H9 (cell line): ENCODE measurements around the gene HTRA3. TPM values are rescaled to one million over a fixed set of nuclear protein-coding genes. Genes with fewer than 3 reads are reported as not detected.

Source experiments
- DNase-seq: peaks from one replicate; pipeline ENCODE4 v3.0.0-alpha.2; 2017
- H2AFZ ChIP-seq: one replicate; pipeline ENCODE4 v1.6.1; 2013; ENCODE audit warnings: mild to moderate bottlenecking, low read length, control low read depth, moderate library complexity
- H2AK5ac ChIP-seq: 2 replicates; pipeline ENCODE4 v1.6.1; 2013; ENCODE audit warnings: low read length, control low read depth, mixed read lengths; ENCODE audit not compliant: insufficient read length
- H2BK120ac ChIP-seq: one replicate; pipeline ENCODE4 v1.6.1; 2013; ENCODE audit warnings: low read depth, mild to moderate bottlenecking, low read length, control low read depth, inconsistent platforms; ENCODE audit not compliant: poor library complexity, severe bottlenecking
- H2BK12ac ChIP-seq: 2 replicates; pipeline ENCODE4 v1.6.1; 2013; ENCODE audit warnings: low read length, control low read depth, mixed read lengths, low read depth; ENCODE audit not compliant: insufficient read length
- H2BK15ac ChIP-seq: 2 replicates; pipeline ENCODE4 v1.6.1; 2013; ENCODE audit warnings: low read depth, low read length, control low read depth
- H2BK20ac ChIP-seq: one replicate; pipeline ENCODE4 v1.6.1; 2013; ENCODE audit warnings: low read depth, mild to moderate bottlenecking, low read length, control low read depth, inconsistent platforms; ENCODE audit not compliant: poor library complexity, severe bottlenecking
- H2BK5ac ChIP-seq: 2 replicates; pipeline ENCODE4 v1.6.1; 2013; ENCODE audit warnings: low read length, control low read depth, mixed read lengths; ENCODE audit not compliant: insufficient read length
- H3K14ac ChIP-seq: 2 replicates; pipeline ENCODE4 v1.6.1; 2013; ENCODE audit warnings: low read length, control low read depth; ENCODE audit not compliant: insufficient read depth
- H3K18ac ChIP-seq: 2 replicates; pipeline ENCODE4 v1.6.1; 2013; ENCODE audit warnings: low read depth, mild to moderate bottlenecking, mixed read lengths, low read length, control low read depth; ENCODE audit not compliant: insufficient read length
- H3K23ac ChIP-seq: 2 replicates; pipeline ENCODE4 v1.6.1; 2013; ENCODE audit warnings: low read length, control low read depth, mixed read lengths, low read depth; ENCODE audit not compliant: insufficient read length
- H3K23me2 ChIP-seq: 2 replicates; pipeline ENCODE4 v1.6.1; 2013; ENCODE audit warnings: low read depth, mild to moderate bottlenecking, mixed read lengths, low read length, control low read depth; ENCODE audit not compliant: insufficient read length, poor library complexity, severe bottlenecking
- H3K27ac ChIP-seq: 2 replicates; pipeline ENCODE4 v1.5.1; 2013; ENCODE audit warnings: low read length, control low read depth, mixed read lengths, low read depth; ENCODE audit not compliant: insufficient read length
- H3K27me3 ChIP-seq: 2 replicates; pipeline ENCODE4 v1.6.1; 2013; ENCODE audit warnings: low read length, control low read depth, inconsistent platforms; ENCODE audit not compliant: insufficient read depth
- H3K4ac ChIP-seq: 2 replicates; pipeline ENCODE4 v1.6.1; 2013; ENCODE audit warnings: low read depth, mild to moderate bottlenecking, control low read depth, inconsistent platforms, low read length, moderate library complexity
- H3K4me1 ChIP-seq: 2 replicates; pipeline ENCODE4 v1.6.1; 2013; ENCODE audit warnings: low read length, control low read depth, inconsistent platforms; ENCODE audit not compliant: insufficient read depth
- H3K4me2 ChIP-seq: 2 replicates; pipeline ENCODE4 v1.6.1; 2013; ENCODE audit warnings: low read length, control low read depth, mixed read lengths; ENCODE audit not compliant: insufficient read length, insufficient read depth
- H3K56ac ChIP-seq: 2 replicates; pipeline ENCODE4 v1.6.1; 2013; ENCODE audit warnings: low read depth, mild to moderate bottlenecking, mixed read lengths, low read length, control low read depth; ENCODE audit not compliant: insufficient read length
- H3K79me1 ChIP-seq: 2 replicates; pipeline ENCODE4 v1.6.1; 2013; ENCODE audit warnings: low read depth, mild to moderate bottlenecking, moderate library complexity, low read length, control low read depth, inconsistent platforms; ENCODE audit not compliant: insufficient read depth, poor library complexity, severe bottlenecking
- H3K79me2 ChIP-seq: 2 replicates; pipeline ENCODE4 v1.6.1; 2013; ENCODE audit warnings: low read length, control low read depth, inconsistent platforms; ENCODE audit not compliant: insufficient read depth
- H3K9ac ChIP-seq: 2 replicates; pipeline ENCODE4 v1.6.1; 2013; ENCODE audit warnings: low read length, control low read depth, mixed read lengths; ENCODE audit not compliant: insufficient read length; ENCODE audit errors: extremely low read depth
- H3K9me3 ChIP-seq: one replicate; pipeline ENCODE4 v1.6.1; 2013; ENCODE audit warnings: low read depth, low read length, inconsistent platforms; ENCODE audit not compliant: control insufficient read depth
- H3T11ph ChIP-seq: one replicate; pipeline ENCODE4 v1.6.1; 2013; ENCODE audit warnings: mild to moderate bottlenecking, low read length, control low read depth, inconsistent platforms
- H4K20me1 ChIP-seq: one replicate; pipeline ENCODE4 v1.6.1; 2013; ENCODE audit not compliant: control insufficient read depth, insufficient read length, insufficient read depth
- H4K5ac ChIP-seq: 2 replicates; pipeline ENCODE4 v1.6.1; 2013; ENCODE audit warnings: low read depth, mild to moderate bottlenecking, mixed read lengths, low read length, control low read depth; ENCODE audit not compliant: insufficient read length
- H4K8ac ChIP-seq: replicated peaks from 2 replicates; pipeline ENCODE4 v1.6.1; 2013; ENCODE audit warnings: low read length, control low read depth, mixed read lengths, low read depth; ENCODE audit not compliant: insufficient read length
- H4K91ac ChIP-seq: 2 replicates; pipeline ENCODE4 v1.6.1; 2013; ENCODE audit warnings: low read depth, mild to moderate bottlenecking, moderate library complexity, mixed read lengths, low read length, control low read depth; ENCODE audit not compliant: insufficient read length
- H3K27ac Mint-ChIP-seq, 3 experiments: 2 replicates in 2 of 3; 3 replicates in 1 of 3; pipeline ENCODE4 v1.8.0; 2020 to 2021; ENCODE audit warnings: mixed read lengths in 3 of 3, mild to moderate bottlenecking in 1 of 3, moderate library complexity in 1 of 3
- H3K27me3 Mint-ChIP-seq: 2 replicates; pipeline ENCODE4 v1.8.0; 2021; ENCODE audit warnings: low read depth, mild to moderate bottlenecking, moderate library complexity, mixed read lengths
- H3K36me3 Mint-ChIP-seq, 3 experiments: 2 replicates in 2 of 3; 3 replicates in 1 of 3; pipeline ENCODE4 v1.8.0; 2020 to 2021; ENCODE audit warnings: low read depth in 3 of 3, mixed read lengths in 3 of 3; ENCODE audit not compliant: insufficient read depth in 1 of 3
- H3K4me1 Mint-ChIP-seq, 2 experiments: 2 replicates each; pipeline ENCODE4 v1.8.0; 2020; ENCODE audit warnings: mixed read lengths in 2 of 2
- H3K4me3 Mint-ChIP-seq, 2 experiments: 2 replicates in 1 of 2; 3 replicates in 1 of 2; pipeline ENCODE4 v1.8.0; 2020 to 2021; ENCODE audit warnings: mild to moderate bottlenecking in 2 of 2, mixed read lengths in 2 of 2, moderate library complexity in 1 of 2
- H3K9me3 Mint-ChIP-seq, 2 experiments: 2 replicates in 1 of 2; 3 replicates in 1 of 2; pipeline ENCODE4 v1.8.0; 2020; ENCODE audit warnings: mild to moderate bottlenecking in 2 of 2, mixed read lengths in 2 of 2, moderate library complexity in 1 of 2
- CTCF ChIP-seq: fragments of 200-600 bp; sonication (generic); conservative IDR thresholded peaks from 3 replicates; pipeline ENCODE4 v1.8.0; 2021; ENCODE audit warnings: antibody characterized with exemption, mild to moderate bottlenecking
- WGBS: extraction: QIAGEN DNeasy Blood & Tissue Kit; methylation state at CpG from one replicate; pipeline ENCODE4 v1.1.7; 2013; ENCODE audit warnings: missing lambda C conversion rate, low lambda C conversion rate, mixed read lengths; ENCODE audit not compliant: insufficient read length; ENCODE audit errors: extremely low coverage; 5-methylcytosine and 5-hydroxymethylcytosine counted together
- total RNA-seq: library from RNA; stranded (reverse); gene quantifications from 2 replicates; pipeline ENCODE4 v1.2.1, GENCODE V29; 2021

The HTRA3 gene
- total RNA-seq, 1 experiment from 2014 or later: 3.0 TPM

- H3K27me3 ChIP-seq: no peaks in the 10 kb centered on the region
- peaks cover 3 to 7% of the 10 kb centered on the region in 2 experiments; a peak in 3 of 5 replicates for H3K9me3 Mint-ChIP-seq
- no peak for DNase-seq
- no peaks in the 10 kb centered on the region for H3K36me3 Mint-ChIP-seq
- H3K27me3 Mint-ChIP-seq: peaks cover 16% of the 10 kb centered on the region
- H3K27ac ChIP-seq: no peak overlapping the region
- no peak for TF ChIP-seq CTCF
- no peak overlapping the region for H3K9ac ChIP-seq
- H2BK120ac ChIP-seq: no peak overlapping the region
- H3K4me2 ChIP-seq: no peak overlapping the region
- H3K27ac Mint-ChIP-seq: peak overlapping the region in 1 of 3 experiments; percentile 23; a peak in 2 of 7 replicates
- peaks cover 18 to 19% of the 10 kb centered on the region in 2 experiments for H3K4me1 Mint-ChIP-seq
- no peak overlapping the region for H4K5ac ChIP-seq
- H3T11ph ChIP-seq: no peak overlapping the region
- no peak overlapping the region for H3K4ac ChIP-seq
- H3K9me3 ChIP-seq: no peaks in the 10 kb centered on the region
- H2BK5ac ChIP-seq: no peak overlapping the region
- no peak overlapping the region for H2BK15ac ChIP-seq
- H2AFZ ChIP-seq: no peak overlapping the region
- no peaks in the 10 kb centered on the region for H3K79me2 ChIP-seq
- no peak overlapping the region for H3K4me3 Mint-ChIP-seq
- H3K79me1 ChIP-seq: no peaks in the 10 kb centered on the region
- H3K23me2 ChIP-seq: no peaks in the 10 kb centered on the region
- no peak overlapping the region for H3K18ac ChIP-seq
- no peak overlapping the region; the same call in 1 of the 2 replicates for H3K14ac ChIP-seq
- H4K8ac ChIP-seq: no peak overlapping the region
- H2BK20ac ChIP-seq: no peak overlapping the region
- H4K20me1 ChIP-seq: no peaks in the 10 kb centered on the region
- H3K23ac ChIP-seq: no peak overlapping the region
- no peaks in the 10 kb centered on the region; the same call in 1 of the 2 replicates for H3K4me1 ChIP-seq
- no peak overlapping the region for H4K91ac ChIP-seq
- H3K56ac ChIP-seq: no peak overlapping the region
- H2BK12ac ChIP-seq: no peak overlapping the region
- H2AK5ac ChIP-seq: no peak overlapping the region
- no CpG with 5 or more reads among the region's 10 CpGs for WGBS
Measured at GRCh38 chr4:8316251-8316771, 46.8 kb downstream of the HTRA3 start.
